Hepatocyte (in vitro differentiated cells): ENCODE data around the gene NELFCD. TPM values are rescaled to one million over a fixed set of nuclear protein-coding genes. Genes with fewer than 3 reads are reported as not detected.
A peak's percentile ranks its signal among the peaks of the same experiment; 100 is the strongest.

Experiments used
- DNase-seq: peaks from one replicate; pipeline ENCODE4 v3.0.0-alpha.2; 2016; ENCODE audit warnings: low spot score
- H2AFZ ChIP-seq: fragments of 200-600 bp; sonication (generic); 2 replicates; pipeline ENCODE4 v1.6.0; 2016; ENCODE audit warnings: antibody characterized with exemption, mild to moderate bottlenecking
- H3K27ac ChIP-seq: fragments of 200-600 bp; sonication (generic); 2 replicates; pipeline ENCODE4 v1.5.1; 2016; ENCODE audit warnings: mild to moderate bottlenecking
- H3K27me3 ChIP-seq: fragments of 200-600 bp; sonication (generic); 2 replicates; pipeline ENCODE4 v1.6.1; 2016
- H3K36me3 ChIP-seq: fragments of 200-600 bp; sonication (generic); replicated peaks from 2 replicates; pipeline ENCODE4 v1.5.1; 2016; ENCODE audit warnings: low read depth; ENCODE audit not compliant: insufficient read depth
- H3K4me1 ChIP-seq: fragments of 200-600 bp; sonication (generic); 2 replicates; pipeline ENCODE4 v1.5.1; 2016; ENCODE audit warnings: mild to moderate bottlenecking, moderate library complexity; ENCODE audit not compliant: insufficient read depth
- H3K4me2 ChIP-seq: fragments of 200-600 bp; sonication (generic); 2 replicates; pipeline ENCODE4 v1.6.0; 2016
- H3K4me3 ChIP-seq: fragments of 200-600 bp; sonication (generic); 2 replicates; pipeline ENCODE4 v1.5.1; 2016; ENCODE audit warnings: mild to moderate bottlenecking
- H3K79me2 ChIP-seq: fragments of 200-600 bp; sonication (generic); 2 replicates; pipeline ENCODE4 v1.6.0; 2017; ENCODE audit warnings: mild to moderate bottlenecking
- H3K9me2 ChIP-seq: fragments of 200-600 bp; sonication (generic); replicated peaks from 2 replicates; pipeline ENCODE4 v1.6.0; 2017; ENCODE audit warnings: mild to moderate bottlenecking; ENCODE audit not compliant: insufficient read depth
- H3K9me3 ChIP-seq: fragments of 200-600 bp; sonication (generic); 2 replicates; pipeline ENCODE4 v1.5.1; 2016; ENCODE audit warnings: low read depth, mild to moderate bottlenecking
- H4K20me1 ChIP-seq: fragments of 200-600 bp; sonication (generic); 2 replicates; pipeline ENCODE4 v1.6.0; 2016; ENCODE audit warnings: mild to moderate bottlenecking; ENCODE audit not compliant: insufficient read depth, poor library complexity, severe bottlenecking
- CTCF ChIP-seq: fragments of 200-600 bp; sonication (generic); IDR thresholded peaks from 2 replicates; pipeline ENCODE4 v1.5.1; 2016; ENCODE audit warnings: antibody characterized with exemption, mild to moderate bottlenecking; ENCODE audit not compliant: poor library complexity
- EZH2 ChIP-seq: fragments of 200-600 bp; sonication (generic); IDR thresholded peaks from 2 replicates; pipeline ENCODE4 v1.6.1; 2016; ENCODE audit warnings: antibody characterized with exemption, mild to moderate bottlenecking, borderline replicate concordance
- EZH2phosphoT487 ChIP-seq: fragments of 200-600 bp; sonication (generic); IDR thresholded peaks from one replicate; pipeline ENCODE4 v1.6.1; 2018; ENCODE audit warnings: antibody characterized with exemption, mild to moderate bottlenecking, low read depth, moderate library complexity; ENCODE audit not compliant: unreplicated experiment, severe bottlenecking
- WGBS: methylation state at CpG from one replicate; pipeline ENCODE4 v1.1.6; 2016; ENCODE audit warnings: low lambda C conversion rate; ENCODE audit errors: missing lambda C conversion rate; 5-methylcytosine and 5-hydroxymethylcytosine counted together
- polyA plus RNA-seq: library from polyadenylated mRNA; unstranded; fragments of >200 nt; fragmentation: Nextera tagmentation; extraction: Ambion mirVana; gene quantifications from 2 replicates; pipeline ENCODE4 v1.2.1, GENCODE V29; 2016
- total RNA-seq: library from RNA; depleted of rRNA; stranded (reverse); fragments of >200 nt; gene quantifications from 2 replicates; pipeline ENCODE4 v1.2.3, GENCODE V29; 2014

Gene NELFCD
- total and polyA plus RNA-seq, 2 experiments from 2014 or later, result 48.3 to 64.0 TPM

GRCh38 chr20:58990651-58991445, 9.8 kb downstream of the NELFCD start:
- Histone ChIP-seq H2AFZ (no peak overlapping the region), H3K27me3 (no peaks in the 10 kb centered on the region), H3K4me2 (no peak overlapping the region), H3K27ac (no peak overlapping the region), H3K79me2 (peaks cover 13% of the 10 kb centered on the region), H3K4me1 (peaks cover 4% of the 10 kb centered on the region), H3K36me3 (peaks cover 6% of the 10 kb centered on the region), H3K9me2 (no peaks in the 10 kb centered on the region), H4K20me1 (no peaks in the 10 kb centered on the region), H3K4me3 (no peak overlapping the region), H3K9me3 (no peaks in the 10 kb centered on the region)
- WGBS, result 98% methylated on average over 14 of the region's 14 CpGs
- TF ChIP-seq CTCF, result no peak
- no peak for TF ChIP-seq EZH2phosphoT487
- TF ChIP-seq EZH2, result no peak
- no peak for DNase-seq

- no peak for TF ChIP-seq EZH2phosphoT487
- TF ChIP-seq EZH2, result no peak
- TF ChIP-seq CTCF, result no peak
- Histone ChIP-seq H3K4me2 (no peak overlapping the region), H3K4me3 (no peak overlapping the region), H3K9me3 (no peaks in the 10 kb centered on the region), H3K36me3 (peaks cover 6% of the 10 kb centered on the region), H4K20me1 (no peaks in the 10 kb centered on the region), H3K79me2 (peaks cover 10% of the 10 kb centered on the region), H3K9me2 (no peaks in the 10 kb centered on the region), H3K27me3 (no peaks in the 10 kb centered on the region), H2AFZ (no peak overlapping the region), H3K27ac (peak overlapping the region; percentile 6), H3K4me1 (peaks cover 4% of the 10 kb centered on the region)
- DNase-seq, result no peak
- WGBS, result 79% methylated on average over 9 of the region's 9 CpGs
Measured at GRCh38 chr20:58991715-58992114, 10.7 kb downstream of the NELFCD start.

GRCh38 chr20:58992911-58993310, 11.9 kb downstream of the NELFCD start:
- 94% methylated on average over 3 of the region's 3 CpGs for WGBS
- Histone ChIP-seq H3K27ac (peak overlapping the region; percentile 6), H3K9me3 (no peaks in the 10 kb centered on the region), H3K4me3 (no peak overlapping the region), H4K20me1 (no peaks in the 10 kb centered on the region), H2AFZ (no peak overlapping the region), H3K4me2 (no peak overlapping the region), H3K27me3 (no peaks in the 10 kb centered on the region), H3K4me1 (peaks cover 4% of the 10 kb centered on the region), H3K79me2 (no peaks in the 10 kb centered on the region), H3K9me2 (no peaks in the 10 kb centered on the region), H3K36me3 (no peaks in the 10 kb centered on the region)
- TF ChIP-seq EZH2phosphoT487 (no peak), EZH2 (no peak), CTCF (no peak)
- no peak for DNase-seq
